Parathyroid adenoma (tissue), 2 donors: ENCODE data around the gene RAI14.

Experiments used
- H2AFZ ChIP-seq: fragments of 300-600 bp; sonication (generic); one replicate; pipeline ENCODE4 v1.7.0; 2017; ENCODE audit warnings: antibody characterized with exemption, mild to moderate bottlenecking
- H3K27ac ChIP-seq: fragments of 300-600 bp; sonication (generic); one replicate; pipeline ENCODE4 v1.7.0; 2017
- H3K27me3 ChIP-seq: fragments of 300-600 bp; sonication (generic); one replicate; pipeline ENCODE4 v1.7.0; 2017; ENCODE audit warnings: low read length; ENCODE audit not compliant: control insufficient read depth, insufficient read depth
- H3K36me3 ChIP-seq: fragments of 300-600 bp; sonication (generic); one replicate; pipeline ENCODE4 v1.7.0; 2017; ENCODE audit warnings: low read length; ENCODE audit not compliant: control insufficient read depth, insufficient read depth
- H3K4me1 ChIP-seq: fragments of 300-600 bp; sonication (generic); one replicate; pipeline ENCODE4 v1.7.0; 2017; ENCODE audit warnings: control low read depth
- H3K4me2 ChIP-seq: fragments of 300-600 bp; sonication (generic); one replicate; pipeline ENCODE4 v1.7.0; 2017; ENCODE audit warnings: low read length
- H3K4me3 ChIP-seq: fragments of 300-600 bp; sonication (generic); one replicate; pipeline ENCODE4 v1.7.0; 2017; ENCODE audit warnings: low read depth, low read length
- H3K79me2 ChIP-seq: fragments of 300-600 bp; sonication (generic); one replicate; pipeline ENCODE4 v1.7.0; 2017; ENCODE audit warnings: control low read depth
- H3K9ac ChIP-seq: fragments of 300-600 bp; sonication (generic); one replicate; pipeline ENCODE4 v1.7.0; 2017; ENCODE audit warnings: mild to moderate bottlenecking
- H3K9me3 ChIP-seq: fragments of 300-600 bp; sonication (generic); one replicate; pipeline ENCODE4 v1.7.0; 2017; ENCODE audit warnings: low read length; ENCODE audit not compliant: control insufficient read depth
- CTCF ChIP-seq: fragments of 300-600 bp; sonication (generic); IDR thresholded peaks from one replicate; pipeline ENCODE4 v1.7.0; 2017; ENCODE audit warnings: antibody characterized with exemption, mild to moderate bottlenecking
- donor health status: primary hyperparathyroidism.

The RAI14 gene

GRCh38 chr5:34735491-34736426, 79.6 kb downstream of the RAI14 start:
- no peak overlapping the region for H3K27ac ChIP-seq
- no peaks in the 10 kb centered on the region for H3K27me3 ChIP-seq
- H3K36me3 ChIP-seq = no peaks in the 10 kb centered on the region
- no peaks in the 10 kb centered on the region for H3K4me1 ChIP-seq
- H3K9me3 ChIP-seq = no peaks in the 10 kb centered on the region
- no peak overlapping the region for H3K4me3 ChIP-seq
- H3K4me2 ChIP-seq = no peak overlapping the region
- H3K79me2 ChIP-seq = no peaks in the 10 kb centered on the region
- no peak overlapping the region for H2AFZ ChIP-seq
- H3K9ac ChIP-seq = no peak overlapping the region
- no peak for TF ChIP-seq CTCF

- Histone ChIP-seq H3K4me3 (no peak overlapping the region), H3K79me2 (no peaks in the 10 kb centered on the region), H3K36me3 (no peaks in the 10 kb centered on the region), H3K27me3 (no peaks in the 10 kb centered on the region), H3K9me3 (no peaks in the 10 kb centered on the region), H3K27ac (no peak overlapping the region), H3K9ac (no peak overlapping the region), H3K4me1 (no peaks in the 10 kb centered on the region), H2AFZ (no peak overlapping the region), H3K4me2 (no peak overlapping the region)
- TF ChIP-seq CTCF = no peak
These were observed 80.5 kb downstream of the RAI14 start for GRCh38 chr5:34736445-34737115.

- TF ChIP-seq CTCF = no peak
- H3K27ac ChIP-seq = no peak overlapping the region
These were observed 81.6 kb downstream of the RAI14 start for GRCh38 chr5:34737731-34738130.

GRCh38 chr5:34738381-34738780, 82.3 kb downstream of the RAI14 start:
- Histone ChIP-seq H3K4me2 (no peak overlapping the region), H3K27ac (no peak overlapping the region), H3K4me1 (no peaks in the 10 kb centered on the region), H3K79me2 (no peaks in the 10 kb centered on the region), H3K9me3 (no peaks in the 10 kb centered on the region), H3K36me3 (no peaks in the 10 kb centered on the region), H3K27me3 (no peaks in the 10 kb centered on the region), H3K9ac (no peak overlapping the region), H3K4me3 (no peak overlapping the region), H2AFZ (no peak overlapping the region)
- no peak for TF ChIP-seq CTCF

More at GRCh38 chr5:34737731-34738130, 81.6 kb downstream of the RAI14 start:
- Histone ChIP-seq H3K36me3 (no peaks in the 10 kb centered on the region), H3K4me2 (no peak overlapping the region), H3K79me2 (no peaks in the 10 kb centered on the region), H3K27me3 (no peaks in the 10 kb centered on the region), H3K4me3 (no peak overlapping the region), H3K4me1 (no peaks in the 10 kb centered on the region), H2AFZ (no peak overlapping the region), H3K9me3 (no peaks in the 10 kb centered on the region), H3K9ac (no peak overlapping the region)
